H1 (cell line): Measurements from ENCODE around the gene PEX19. TPM values are rescaled to one million over a fixed set of nuclear protein-coding genes. Genes with fewer than 3 reads are reported as not detected.

Experiments
- CTCF ChIA-PET: fragments of 300-600 bp; sonication (Branson Sonifier 250); formaldehyde crosslinking; loops from one replicate; lab custom pipeline; 2021; ENCODE audit not compliant: partially characterized antibody; lab: Charles Lee
- POLR2A ChIA-PET: fragments of 300-600 bp; sonication (Branson Sonifier 250); formaldehyde crosslinking; loops from one replicate; lab custom pipeline; 2021; ENCODE audit warnings: inconsistent platforms; ENCODE audit not compliant: partially characterized antibody; lab: Charles Lee
- DNase-seq, 2 experiments: peaks; one replicate each; pipeline versions ENCODE4 v3.0.0 to v3.0.0-alpha.2; 2010 to 2022; ENCODE audit warnings: low spot score in 2 of 2, low read depth in 1 of 2, mixed read lengths in 1 of 2
- FAIRE-seq: peaks from 2 replicates; lab custom pipeline; 2011; peaks lifted over from hg19 to GRCh38; lab: Jason Lieb, UNC
- H2AFZ ChIP-seq: 2 replicates; pipeline ENCODE4 v1.8.1; 2012; ENCODE audit warnings: low read length, inconsistent platforms
- H2AK5ac ChIP-seq: 2 replicates; pipeline ENCODE4 v1.6.1; 2013; ENCODE audit warnings: low read depth, low read length
- H2BK120ac ChIP-seq: replicated peaks from 2 replicates; pipeline ENCODE3; 2013; ENCODE audit warnings: low read depth, low read length, inconsistent platforms
- H2BK12ac ChIP-seq: 2 replicates; pipeline ENCODE4 v1.6.1; 2013; ENCODE audit warnings: low read depth, low read length
- H2BK15ac ChIP-seq: 2 replicates; pipeline ENCODE4 v1.6.1; 2013; ENCODE audit warnings: low read length
- H2BK20ac ChIP-seq: 2 replicates; pipeline ENCODE4 v1.6.1; 2013; ENCODE audit warnings: low read length
- H2BK5ac ChIP-seq: 2 replicates; pipeline ENCODE4 v1.6.1; 2013; ENCODE audit warnings: low read depth, low read length
- H3K14ac ChIP-seq: 2 replicates; pipeline ENCODE4 v1.6.1; 2013; ENCODE audit warnings: inconsistent platforms; ENCODE audit not compliant: insufficient read length
- H3K18ac ChIP-seq: 2 replicates; pipeline ENCODE4 v1.6.1; 2013; ENCODE audit warnings: low read length; ENCODE audit errors: extremely low read depth
- H3K23ac ChIP-seq: 2 replicates; pipeline ENCODE4 v1.6.1; 2013; ENCODE audit warnings: inconsistent platforms; ENCODE audit not compliant: insufficient read length
- H3K23me2 ChIP-seq: 2 replicates; pipeline ENCODE4 v1.6.1; 2013; ENCODE audit warnings: low read depth, low read length
- H3K27ac ChIP-seq: 2 replicates; pipeline ENCODE4 v1.6.1; 2011; ENCODE audit warnings: low read depth, low read length, inconsistent platforms
- H3K27me3 ChIP-seq, 4 experiments: replicated peaks in 1 of 4; 1 replicate in 1 of 4; 2 replicates in 3 of 4; pipeline versions ENCODE4 v1.6.1 to v1.8.1; 2011 to 2013; ENCODE audit warnings: low read length in 3 of 4, mild to moderate bottlenecking in 3 of 4, inconsistent platforms in 2 of 4, mixed read lengths in 2 of 4, moderate library complexity in 1 of 4; ENCODE audit not compliant: control insufficient read depth in 3 of 4, insufficient read depth in 3 of 4; ENCODE audit errors: extremely low read depth in 1 of 4
- H3K36me3 ChIP-seq, 4 experiments: 2 replicates each; pipeline versions ENCODE4 v1.6.1 to v1.8.1; 2011 to 2013; ENCODE audit warnings: mild to moderate bottlenecking in 4 of 4, low read length in 3 of 4, moderate library complexity in 2 of 4, control low read depth in 1 of 4, inconsistent platforms in 1 of 4; ENCODE audit not compliant: insufficient read depth in 4 of 4, control insufficient read depth in 2 of 4
- H3K4ac ChIP-seq: replicated peaks from 2 replicates; pipeline ENCODE3; 2013; ENCODE audit warnings: low read length, low read depth, mixed read lengths, inconsistent platforms; ENCODE audit not compliant: insufficient read length
- H3K4me1 ChIP-seq, 4 experiments: replicated peaks in 1 of 4; 1 replicate in 1 of 4; 2 replicates in 3 of 4; pipeline versions ENCODE4 v1.6.1 to v1.8.1; 2011 to 2013; ENCODE audit warnings: low read length in 3 of 4, inconsistent platforms in 2 of 4, mixed read lengths in 1 of 4; ENCODE audit not compliant: insufficient read depth in 4 of 4, control insufficient read depth in 3 of 4
- H3K4me2 ChIP-seq, 2 experiments: 2 replicates each; pipeline versions ENCODE4 v1.6.1 to v1.8.1; 2011 to 2013; ENCODE audit warnings: low read depth in 2 of 2, low read length in 2 of 2, control low read depth in 1 of 2, inconsistent platforms in 1 of 2, mild to moderate bottlenecking in 1 of 2; ENCODE audit not compliant: insufficient read depth in 1 of 2
- H3K4me3 ChIP-seq, 4 experiments: fragments of 200-600, 300-600 bp in 1 of 4; sonication (generic), shearing (Covaris generic), sonication (Bioruptor Twin) in 1 of 4; 2 replicates each; pipeline versions ENCODE4 v1.5.1 to v1.8.1; 2011 to 2016; ENCODE audit warnings: low read length in 4 of 4, low read depth in 3 of 4, control low read depth in 2 of 4, inconsistent platforms in 2 of 4, mild to moderate bottlenecking in 2 of 4, mixed read lengths in 1 of 4, moderate library complexity in 1 of 4; ENCODE audit not compliant: insufficient read depth in 2 of 4; ENCODE audit errors: extremely low read depth in 1 of 4
- H3K56ac ChIP-seq: replicated peaks from 2 replicates; pipeline ENCODE3; 2013; ENCODE audit warnings: low read depth, mild to moderate bottlenecking, mixed read lengths, low read length, inconsistent platforms; ENCODE audit not compliant: insufficient read length
- H3K79me1 ChIP-seq: 2 replicates; pipeline ENCODE4 v1.6.1; 2013; ENCODE audit warnings: low read depth, low read length, control low read depth
- H3K79me2 ChIP-seq, 2 experiments: 2 replicates each; pipeline versions ENCODE4 v1.6.1 to v1.8.1; 2012 to 2013; ENCODE audit warnings: low read length in 2 of 2, mild to moderate bottlenecking in 2 of 2, inconsistent platforms in 1 of 2; ENCODE audit not compliant: insufficient read depth in 2 of 2, control insufficient read depth in 1 of 2
- H3K9ac ChIP-seq, 4 experiments: replicated peaks in 1 of 4; 1 replicate in 1 of 4; 2 replicates in 3 of 4; pipeline versions ENCODE4 v1.6.1 to v1.8.1; 2011 to 2013; ENCODE audit warnings: low read depth in 3 of 4, low read length in 3 of 4, control low read depth in 2 of 4, mild to moderate bottlenecking in 2 of 4, moderate library complexity in 2 of 4, inconsistent platforms in 1 of 4; ENCODE audit errors: extremely low read depth in 1 of 4
- H3K9me3 ChIP-seq, 2 experiments: 2 replicates each; pipeline versions ENCODE4 v1.6.1 to v1.8.1; 2012 to 2013; ENCODE audit warnings: mild to moderate bottlenecking in 2 of 2, moderate library complexity in 2 of 2, control low read depth in 1 of 2, inconsistent platforms in 1 of 2, low read depth in 1 of 2, low read length in 1 of 2, mixed read lengths in 1 of 2; ENCODE audit not compliant: insufficient read depth in 2 of 2
- H4K20me1 ChIP-seq, 2 experiments: replicated peaks in 1 of 2; 2 replicates each; pipeline versions ENCODE3 to v1.8.1; 2011 to 2013; ENCODE audit warnings: inconsistent platforms in 2 of 2, low read length in 2 of 2, mild to moderate bottlenecking in 1 of 2; ENCODE audit not compliant: insufficient read depth in 2 of 2, control insufficient read depth in 1 of 2
- H4K5ac ChIP-seq: 2 replicates; pipeline ENCODE4 v1.6.1; 2013; ENCODE audit warnings: low read length, low read depth, mixed read lengths, inconsistent platforms; ENCODE audit not compliant: insufficient read length
- H4K8ac ChIP-seq: 2 replicates; pipeline ENCODE4 v1.8.0; 2013; ENCODE audit warnings: mild to moderate bottlenecking, moderate library complexity, low read length, inconsistent platforms; ENCODE audit not compliant: insufficient read depth; ENCODE audit errors: extremely low read depth
- H4K91ac ChIP-seq: replicated peaks from 2 replicates; pipeline ENCODE3; 2013; ENCODE audit warnings: low read length, mixed read lengths, inconsistent platforms; ENCODE audit not compliant: insufficient read length
- KDM4A ChIP-seq: IDR thresholded peaks from one replicate; pipeline ENCODE4 v1.7.1; 2012; ENCODE audit warnings: low read depth, mild to moderate bottlenecking, moderate library complexity, low read length, inconsistent platforms; ENCODE audit not compliant: severe bottlenecking
- polyA plus RNA-seq, 7 experiments: library from polyadenylated mRNA; depleted of rRNA in 3 of 7; stranded (reverse) in 5 of 7; unstranded in 2 of 7; fragments of >200 nt in 5 of 7; fragments of 200-250 nt in 2 of 7; gene quantifications; 1 replicate in 5 of 7; 2 replicates in 1 of 7; 4 replicates in 1 of 7; pipeline versions ENCODE4 v1.2.1 to v1.2.3, GENCODE V29; 2011 to 2013; ENCODE audit warnings: missing spikeins in 2 of 7, mixed read lengths in 2 of 7
- total RNA-seq: library from RNA; stranded (reverse); fragmentation: NEBNext Ultra II Directional; extraction: Animal tissue kit (Norgen Biotek cat#: 25700); gene quantifications from 2 replicates; pipeline ENCODE4 v1.2.1, GENCODE V29; 2021

PEX19 gene
- total and polyA plus RNA-seq, 2 of the 8 experiments (the other 6 are each of a cell fraction or from before 2014, with no cell fraction given), result 50.4 to 80.2 TPM

DNA sequence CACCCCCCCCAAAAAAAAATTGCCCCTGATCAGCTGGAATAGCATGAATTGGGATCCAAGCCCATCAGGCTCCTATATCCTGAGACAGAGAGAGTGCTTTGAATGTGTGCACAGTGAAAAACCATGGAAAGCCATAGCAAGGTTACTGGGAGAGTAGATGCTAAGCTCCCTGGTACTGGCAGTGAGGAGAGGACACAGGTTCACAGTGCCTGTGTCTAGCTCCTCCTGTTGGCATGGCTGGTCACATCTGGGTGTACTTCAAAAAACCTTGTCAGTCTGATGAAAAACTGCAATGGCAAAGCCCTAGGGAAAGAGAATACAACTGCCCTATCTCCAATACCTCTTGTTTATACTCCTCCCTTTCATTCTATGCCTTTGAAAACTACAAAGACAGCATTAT, 45.2 kb upstream of the PEX19 start:
- Histone ChIP-seq H3K18ac (no peak overlapping the region), H4K5ac (no peak overlapping the region), H3K27me3 (no peaks in the 10 kb centered on the region), H3K4me3 (no peak overlapping the region), H4K8ac (no peak overlapping the region), H3K23me2 (no peaks in the 10 kb centered on the region), H2BK20ac (no peak overlapping the region), H2BK15ac (no peak overlapping the region), H3K36me3 (peaks cover 19 to 76% (median 50%) of the 10 kb centered on the region in 4 experiments), H3K23ac (no peak overlapping the region), H2BK120ac (no peak overlapping the region), H2BK5ac (no peak overlapping the region), H3K9me3 (no peaks in the 10 kb centered on the region), H3K56ac (no peak overlapping the region), H4K91ac (no peak overlapping the region), H3K27ac (no peak overlapping the region), H3K79me1 (no peaks in the 10 kb centered on the region; the same call in 1 of the 2 replicates), H3K4ac (no peak overlapping the region), H2AFZ (no peak overlapping the region), H2AK5ac (no peak overlapping the region), H2BK12ac (no peak overlapping the region), H3K14ac (no peak overlapping the region), H3K4me1 (no peaks in the 10 kb centered on the region), H3K4me2 (no peak overlapping the region), H3K79me2 (no peaks in the 10 kb centered on the region), H4K20me1 (peaks cover 1 to 2% of the 10 kb centered on the region in 2 experiments), H3K9ac (no peak overlapping the region)
- DNase-seq (no peak), FAIRE-seq (no peak)
- CTCF ChIA-PET, result interaction anchor here (0.7 to 6.8 kb wide), 13 partner anchors 10 to 227 kb away, joined by 3 to 55 read pairs (median 3); no protein-coding TSS in a partner anchor
- TF ChIP-seq KDM4A, result no peak
- POLR2A ChIA-PET, result interaction anchor here (0.9 to 2.0 kb wide), 4 partner anchors 12 to 122 kb away, joined by 3 to 5 read pairs (median 4); partner anchors contain the start of gene PEX19
